Activated naive CD4-positive, alpha-beta T cell treated with anti-CD3 and anti-CD28 coated beads, Interleukin-2, amount 50 U/mL, for 16 hours (primary cell): ENCODE results near the gene KMT2D.
"Not testable (repeated sequence)": the region's sequence is repeated elsewhere in the genome, so short reads cannot be mapped to it uniquely, and the experiment has no call there.

Source experiments
- DNase-seq: peaks from one replicate; pipeline ENCODE4 v3.0.0-alpha.2; 2020

Gene KMT2D

DNA sequence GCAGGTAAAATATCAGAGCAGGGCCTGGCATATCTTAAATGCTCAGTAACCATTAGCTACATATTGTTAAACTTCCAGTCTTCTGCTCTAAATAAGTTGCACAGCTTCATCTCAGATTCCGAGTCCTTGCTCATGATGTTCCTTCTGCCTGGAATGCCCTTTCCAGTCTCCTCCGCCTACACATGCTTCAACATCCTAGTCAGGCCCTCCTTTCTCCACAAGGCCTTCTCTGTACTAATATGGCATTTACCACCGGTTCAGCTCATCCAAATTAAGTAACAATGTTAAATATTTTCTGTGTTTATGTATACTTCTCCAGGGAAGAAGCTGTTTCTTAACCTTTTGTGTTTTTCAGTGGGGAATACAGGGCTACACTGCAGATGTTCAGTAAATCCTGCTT lies 25.5 kb upstream of the KMT2D start:
- no peak for DNase-seq

DNA sequence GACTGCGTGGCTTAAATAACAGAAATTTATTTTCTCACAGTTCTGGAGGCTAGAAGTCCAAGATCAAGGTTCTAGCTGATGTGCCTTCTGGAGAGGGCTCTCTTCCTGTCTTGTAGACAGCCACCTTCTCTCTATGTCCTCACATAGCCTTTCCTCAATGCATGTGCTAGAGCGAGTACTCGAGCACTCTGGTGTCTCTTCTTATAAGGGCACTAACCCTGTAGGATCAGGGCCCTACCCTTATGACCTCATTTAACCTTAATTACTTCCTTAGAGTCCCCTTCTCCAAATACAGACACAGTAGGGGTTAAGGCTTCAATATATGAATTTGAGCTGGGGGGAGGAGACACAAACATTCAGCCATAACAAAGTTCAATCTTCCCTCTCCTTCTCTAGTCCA lies 23.8 kb upstream of the KMT2D start:
- no peak for DNase-seq

DNA sequence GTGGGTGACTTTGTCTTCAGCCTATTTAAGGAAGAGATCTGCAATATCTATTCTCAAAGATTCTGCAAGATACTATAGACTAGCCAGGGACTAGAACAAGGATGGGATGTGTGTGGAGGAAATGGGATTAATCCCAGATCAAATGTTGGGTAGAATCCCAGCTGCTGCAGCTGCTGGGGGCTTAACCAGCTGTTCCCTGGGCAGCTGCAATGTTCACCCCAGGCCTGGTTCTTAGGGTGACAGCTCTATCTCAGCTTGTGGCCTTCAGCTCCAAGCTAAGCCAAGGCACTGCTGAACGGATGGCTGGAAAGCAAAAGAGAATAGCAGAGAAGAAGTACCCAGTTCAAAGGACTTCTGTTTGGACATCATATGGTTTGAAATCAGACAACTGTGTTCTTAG lies 19.2 kb upstream of the KMT2D start:
- DNase-seq = no peak

DNA sequence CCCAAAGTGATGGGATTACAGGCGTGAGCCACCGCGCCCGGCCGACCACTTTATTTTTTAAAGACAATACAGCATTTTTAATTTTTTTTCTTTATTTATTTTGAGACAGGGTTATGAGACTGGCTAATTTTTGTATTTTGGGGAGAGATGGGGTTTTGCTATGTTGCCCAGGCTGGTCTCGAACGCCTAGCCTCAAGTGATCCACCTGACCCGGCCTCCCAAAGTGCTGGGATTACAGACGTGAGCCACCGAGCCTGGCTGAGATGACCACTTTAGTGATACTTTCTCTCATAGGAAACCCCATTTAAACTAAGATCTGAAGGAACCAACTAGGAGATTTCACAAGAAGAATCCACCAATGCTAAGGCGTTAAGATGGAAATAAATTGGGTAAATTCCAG lies 10.4 kb upstream of the KMT2D start:
- DNase-seq = no peak

DNA sequence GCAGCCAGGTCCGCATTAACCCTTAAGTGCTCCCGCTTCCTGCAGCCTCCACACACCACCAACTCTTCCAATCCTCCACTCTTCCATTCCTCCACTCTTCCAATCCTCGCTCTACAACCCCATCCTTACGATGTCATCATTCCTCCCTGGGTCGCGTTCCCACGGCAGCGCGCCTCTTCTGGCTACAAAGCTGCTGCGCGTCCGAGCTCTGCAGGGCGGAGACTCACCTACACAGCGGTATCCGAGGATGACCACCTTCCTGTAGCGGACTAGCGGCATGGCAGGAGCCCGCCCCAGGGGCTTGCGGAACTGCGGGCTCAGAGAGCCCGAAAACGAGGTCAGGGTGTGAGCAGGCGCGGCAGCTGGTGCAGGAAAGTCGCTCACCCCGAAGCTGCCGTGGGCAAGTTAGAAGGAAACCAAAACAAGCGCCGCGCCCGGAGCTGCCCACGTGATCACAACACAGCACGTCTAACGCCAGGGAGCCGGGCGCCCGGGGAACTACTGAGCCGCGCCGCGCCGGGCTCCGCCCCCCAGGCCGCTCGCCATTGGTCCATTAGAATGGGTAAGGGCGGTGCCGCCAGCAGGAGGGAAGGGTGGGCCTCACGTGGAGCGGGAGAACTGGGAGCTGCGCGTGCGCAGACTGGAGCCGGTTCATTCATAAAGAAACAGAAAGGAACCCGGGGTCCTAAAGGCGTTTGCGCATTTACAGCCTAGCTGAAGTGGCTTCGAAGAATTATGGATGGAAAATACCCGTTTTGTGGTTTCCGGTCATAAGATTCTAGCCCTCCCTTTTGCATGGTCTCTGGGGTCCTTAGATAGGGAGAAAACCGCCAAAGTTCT lies 9.1 kb upstream of the KMT2D start, which contains the start of gene RHEBL1:
RHEBL1 (minus strand) TSS at position 473 of the 840 bp plus-strand sequence; CDS start at position 279, 194 bp downstream.
- DNase-seq = peak; percentile 99

DNA sequence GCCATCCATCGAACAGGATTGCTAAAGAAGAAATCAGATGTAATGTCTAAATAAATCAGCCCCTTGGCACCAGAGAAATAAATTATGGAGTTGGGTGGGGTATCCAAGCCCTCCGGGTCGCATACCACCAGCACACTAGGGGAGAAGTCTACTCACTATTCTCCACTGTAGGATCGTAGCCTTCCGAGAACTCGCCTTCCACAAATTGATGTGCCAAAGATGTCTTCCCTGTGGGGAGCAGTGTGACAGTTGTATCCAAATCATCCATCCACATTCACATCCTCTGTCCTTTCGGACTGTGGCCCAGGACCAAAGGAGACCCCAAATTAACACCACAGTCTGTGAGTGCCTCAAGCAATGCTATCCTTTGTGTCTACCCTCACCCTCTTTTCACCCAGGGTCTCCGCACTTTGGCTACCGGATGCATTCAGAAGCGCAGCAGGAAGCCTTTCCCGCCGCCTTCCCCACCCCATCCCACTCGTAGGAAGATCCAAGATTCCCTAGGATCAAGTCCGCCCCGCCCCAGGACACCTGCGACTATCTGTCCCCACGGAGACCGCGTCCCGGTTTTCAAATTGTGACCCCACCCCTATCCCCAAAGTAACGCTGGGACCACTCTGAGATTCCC lies 8.4 kb upstream of the KMT2D start:
- DNase-seq = no peak

DNA sequence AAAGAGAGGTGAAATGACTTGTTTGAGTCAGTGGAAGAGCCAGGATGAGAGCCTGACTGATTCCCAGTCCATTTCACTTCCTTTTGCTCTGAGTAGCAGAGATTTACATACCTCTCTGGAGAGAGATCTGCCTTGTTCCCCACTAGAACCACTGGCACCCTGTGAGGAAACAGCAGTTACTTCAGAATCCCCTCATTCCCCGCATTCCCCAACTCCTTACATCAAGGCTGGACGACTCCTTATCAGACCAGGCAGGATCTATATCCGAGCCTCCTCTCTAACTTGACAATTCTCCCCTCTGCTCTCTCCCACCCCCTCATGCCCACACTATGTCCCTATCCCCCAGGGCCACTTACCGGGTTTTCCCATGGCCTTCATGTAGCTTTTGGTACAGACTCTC lies 5.5 kb upstream of the KMT2D start:
- DNase-seq = no peak

DNA sequence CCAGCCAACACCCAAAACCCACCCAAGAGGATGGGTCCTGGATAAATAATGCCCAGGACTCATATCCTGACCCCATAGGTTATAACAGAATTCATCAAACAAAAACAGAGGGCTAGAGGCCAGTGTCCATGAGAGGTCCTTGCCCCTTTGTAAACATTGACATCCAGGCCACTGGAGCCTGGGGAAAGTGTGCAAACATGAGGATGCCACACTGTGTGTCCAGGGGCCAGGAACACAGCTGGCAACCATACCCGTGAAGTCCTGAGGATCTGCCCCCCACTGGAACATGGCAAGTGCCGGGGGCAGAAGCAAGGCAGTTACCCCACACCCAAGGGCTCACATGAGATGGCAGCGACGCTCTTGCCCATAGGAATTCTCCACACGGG lies 4.2 kb upstream of the KMT2D start:
- DNase-seq = no peak

DNA sequence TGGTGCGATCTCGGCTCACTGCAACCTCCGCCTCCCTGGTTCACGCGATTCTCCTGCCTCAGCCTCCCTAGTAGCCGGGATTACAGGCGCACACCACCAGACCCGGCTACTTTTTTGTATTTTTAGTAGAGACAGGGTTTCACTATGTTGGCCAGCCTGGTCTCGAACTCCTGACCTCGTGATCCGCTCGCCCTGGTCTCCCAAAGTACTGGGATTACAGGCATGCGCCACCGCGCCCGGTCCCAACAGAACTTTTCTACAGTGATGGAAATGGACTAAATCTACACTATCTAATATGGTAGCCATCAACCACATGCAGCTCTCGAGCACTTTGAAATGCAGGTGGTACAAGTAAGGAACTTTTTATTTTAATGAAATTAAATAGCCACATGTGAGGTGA lies 1.3 kb upstream of the KMT2D start:
- not testable (repeated sequence) for DNase-seq

DNA sequence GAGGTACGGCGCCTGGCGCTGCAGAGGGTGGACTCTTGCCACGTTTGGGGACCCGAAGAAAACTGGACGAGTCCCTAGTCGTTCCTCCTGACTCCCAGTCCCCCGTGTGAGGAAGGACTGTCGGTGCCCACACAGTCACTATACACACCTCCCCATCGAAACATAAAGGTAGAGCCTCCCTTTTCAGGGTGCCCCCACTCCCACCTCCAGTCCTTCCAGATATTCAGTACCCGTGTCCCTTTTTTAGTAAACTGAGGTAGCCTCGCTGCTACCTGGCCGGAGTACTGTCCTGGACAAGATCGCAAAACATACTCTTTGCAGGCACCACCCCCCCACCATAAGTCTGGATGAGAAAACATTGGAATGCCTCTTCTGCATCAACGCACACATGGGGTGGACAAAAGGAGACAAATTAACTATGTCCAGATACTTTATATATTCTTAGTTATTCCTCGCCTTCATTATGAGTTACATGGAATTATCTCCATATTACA lies 610 bp upstream of the KMT2D start:
- DNase-seq = no peak

DNA sequence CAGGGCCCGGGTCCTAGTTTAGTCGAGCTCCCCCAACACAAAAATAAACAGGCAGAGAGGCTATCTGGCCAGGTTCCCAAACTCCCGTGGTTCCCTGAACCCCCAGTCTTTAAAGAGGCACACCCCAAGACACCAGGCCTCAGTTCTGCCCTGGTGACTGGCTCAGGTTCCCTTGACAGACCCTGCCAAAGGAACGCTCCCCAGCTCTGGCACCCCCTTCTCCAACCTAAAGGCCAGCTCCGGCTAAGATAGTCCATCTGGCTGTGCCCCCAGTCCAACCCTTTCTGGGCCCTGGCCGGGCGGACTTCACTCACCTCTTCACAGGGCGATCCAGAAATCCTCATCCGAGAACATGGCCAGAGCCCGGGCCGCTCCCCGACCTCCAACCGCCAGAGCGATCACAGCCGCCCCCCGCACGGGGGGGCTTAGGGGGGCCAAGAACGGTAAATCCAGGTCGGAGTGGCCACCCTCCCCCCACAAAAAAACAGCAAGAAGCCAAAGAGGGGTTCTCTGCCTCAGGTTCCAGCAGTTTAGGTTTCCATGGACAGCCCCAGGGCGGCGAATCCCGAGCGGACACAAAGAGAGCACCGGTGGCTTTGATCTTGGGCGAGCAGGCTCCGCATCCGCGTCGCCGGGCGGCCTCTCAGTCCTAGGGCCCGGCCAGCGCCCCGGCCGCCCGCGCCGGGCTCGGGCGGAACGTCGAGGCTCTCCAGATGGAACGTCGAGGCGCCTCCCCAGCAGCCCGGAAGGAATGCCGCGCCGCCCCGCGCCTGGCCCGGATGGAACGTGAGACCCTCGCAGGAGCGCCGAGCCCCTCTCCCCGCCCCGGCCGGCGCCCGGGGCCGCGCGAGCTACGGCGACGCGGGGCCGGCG lies 1.1 kb downstream of the KMT2D start:
- no peak for DNase-seq

DNA sequence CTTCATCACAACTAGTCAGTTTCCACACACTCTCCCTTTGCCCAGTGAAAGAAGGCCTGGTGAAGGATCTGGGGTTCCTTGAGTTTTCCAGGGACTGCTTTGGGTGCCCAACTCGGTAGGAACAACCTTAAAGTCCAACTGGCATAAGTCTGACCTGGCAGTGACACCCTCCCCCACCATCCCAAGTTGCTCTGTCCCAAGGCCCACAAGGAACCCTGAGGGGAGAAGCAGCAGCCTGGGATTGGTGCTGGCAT lies 1.6 kb downstream of the KMT2D start:
- DNase-seq = no peak

DNA sequence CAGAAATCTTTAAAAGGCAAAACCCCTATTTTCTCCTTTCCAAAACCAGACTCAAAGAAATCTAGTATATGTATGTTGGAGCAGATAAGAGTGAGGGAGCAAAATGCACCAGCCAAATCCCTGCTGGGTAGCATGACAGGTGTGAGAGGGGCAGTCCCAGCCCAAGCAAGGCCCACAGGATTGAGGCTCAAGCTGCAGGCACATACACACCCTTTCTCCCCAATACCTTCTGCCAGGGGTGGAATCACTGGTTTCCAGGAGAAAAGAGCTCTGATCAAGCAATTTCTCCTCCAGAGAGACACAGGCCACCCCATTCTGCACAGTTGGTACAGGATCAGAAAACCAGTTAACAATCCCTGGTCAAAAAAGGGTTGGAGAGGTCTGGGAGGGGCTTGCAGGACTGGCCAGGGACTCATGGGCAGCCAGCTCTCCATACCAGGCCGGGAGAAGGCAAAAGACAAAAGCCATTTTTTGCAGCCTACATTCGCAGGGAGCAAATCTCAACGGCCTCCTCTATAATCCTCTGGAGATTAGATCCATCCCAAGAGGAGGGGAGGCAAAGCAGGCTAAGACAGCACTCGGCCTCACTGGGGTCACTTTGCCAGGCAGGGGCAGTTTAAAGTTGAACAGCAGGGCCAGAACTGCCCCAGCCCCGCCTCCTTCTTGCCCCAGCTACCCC lies 2.1 kb downstream of the KMT2D start:
- DNase-seq = no peak

DNA sequence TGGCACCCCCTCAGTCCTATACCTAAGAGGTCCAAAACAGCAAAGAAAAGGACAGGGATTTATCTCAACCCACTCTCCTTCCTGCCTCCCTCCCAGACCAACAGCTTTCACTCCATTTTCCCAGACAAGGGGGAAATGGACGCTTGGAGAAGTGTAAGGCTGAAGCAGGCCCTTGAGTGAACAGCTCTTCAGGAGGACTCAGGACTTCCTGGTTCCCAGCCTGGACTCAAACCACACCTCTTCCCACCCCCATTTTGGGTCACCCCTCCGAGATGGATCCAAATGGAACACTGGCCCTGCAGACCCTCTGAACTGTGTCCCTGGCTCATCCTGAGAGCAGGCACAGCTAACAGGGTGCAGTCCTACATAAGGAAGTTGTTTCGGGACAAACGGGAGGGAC lies 2.7 kb downstream of the KMT2D start:
- DNase-seq = no peak

DNA sequence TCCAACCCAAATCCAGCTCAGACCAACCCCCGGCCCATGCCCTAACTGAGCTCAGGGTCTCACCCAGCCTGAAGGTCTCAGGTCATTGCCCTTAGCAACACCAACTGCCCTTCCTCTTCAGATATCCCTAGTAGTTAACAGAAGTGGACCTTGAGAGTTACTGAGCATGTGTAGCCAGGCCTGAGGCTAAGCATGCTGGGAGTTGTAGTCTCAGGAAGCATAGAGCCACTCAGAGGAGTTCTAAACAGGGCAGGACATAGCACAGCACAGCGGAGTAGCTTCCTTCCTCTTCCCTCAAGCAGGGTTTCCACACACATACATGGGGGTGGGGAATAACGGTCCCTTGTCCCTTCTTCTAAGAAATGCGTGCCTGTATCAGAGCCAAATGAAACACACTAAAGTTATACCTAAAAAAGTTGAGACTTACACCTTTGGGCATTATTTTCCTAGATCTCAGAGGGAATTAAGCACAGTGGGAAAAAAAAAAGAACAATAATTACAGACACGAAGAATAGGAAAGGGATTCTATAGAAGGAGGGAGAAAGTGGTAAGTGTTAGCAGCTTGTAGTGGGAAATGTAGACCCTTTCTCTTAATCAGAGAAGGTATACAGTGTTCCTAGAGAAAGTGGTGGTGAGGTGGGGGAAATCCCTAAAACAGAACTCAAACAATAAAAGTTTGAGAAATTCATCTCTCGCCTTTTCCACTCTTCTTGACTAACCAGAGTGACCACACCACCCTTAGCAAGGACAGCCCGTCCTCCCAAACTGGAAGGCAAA lies 4.4 kb downstream of the KMT2D start:
- peak; percentile 41 for DNase-seq

DNA sequence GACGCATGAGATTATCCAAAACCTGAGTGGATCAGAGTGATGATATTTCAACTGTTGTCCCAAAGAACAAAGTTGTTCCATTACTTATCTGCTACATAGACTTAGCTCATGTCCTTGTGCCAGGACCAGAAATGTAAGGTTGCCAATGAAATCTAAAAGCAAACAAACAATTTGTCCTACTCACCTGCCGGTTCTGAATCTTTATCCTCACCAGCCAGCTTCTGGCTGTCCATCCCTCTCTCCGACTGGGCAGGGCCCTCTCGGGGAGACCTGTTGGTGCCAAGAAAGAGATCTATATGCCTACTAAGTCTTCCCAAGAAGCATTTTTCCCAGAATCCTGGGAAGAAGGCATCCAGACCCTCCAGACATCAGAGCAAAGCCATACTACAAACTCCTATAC lies 5.5 kb downstream of the KMT2D start:
- DNase-seq = no peak

DNA sequence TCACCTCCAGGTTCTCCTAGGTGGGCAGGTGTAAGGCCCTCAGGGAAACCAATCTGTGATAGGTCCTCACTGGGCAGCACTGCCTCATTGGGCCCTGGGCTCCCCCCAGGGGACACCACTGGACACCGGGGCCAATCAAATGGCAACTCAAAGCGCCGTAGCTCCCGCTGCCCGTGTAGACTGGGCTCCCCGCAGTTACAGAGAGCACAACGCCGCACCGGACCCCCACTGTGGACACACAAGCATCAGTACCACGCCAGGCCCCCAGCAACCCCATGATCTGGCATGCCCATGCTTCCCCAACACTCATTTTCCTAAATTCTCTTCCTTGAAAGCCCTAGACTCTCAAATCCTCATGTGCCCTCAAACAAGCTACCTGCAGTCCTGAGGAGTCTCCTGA lies 6.1 kb downstream of the KMT2D start:
- no peak for DNase-seq

DNA sequence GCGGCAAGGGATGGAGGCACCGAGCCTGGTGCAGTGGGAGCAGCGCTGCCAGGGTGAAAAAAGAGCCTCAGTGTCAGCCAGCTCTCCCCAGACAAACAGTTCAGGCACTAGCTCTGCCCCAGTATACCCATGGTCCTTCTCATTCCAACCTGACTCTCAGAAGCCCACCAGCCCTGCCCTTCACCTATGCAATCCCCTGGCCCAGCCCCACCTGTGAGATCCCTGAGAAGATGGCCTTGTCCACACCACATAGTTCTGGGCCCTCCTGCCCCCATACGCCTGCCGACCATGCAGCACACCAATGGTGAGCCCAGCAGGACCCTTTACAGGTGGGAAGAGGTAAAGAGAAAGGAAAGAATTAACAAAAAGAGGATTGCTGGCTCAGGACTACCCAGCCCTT lies 6.5 kb downstream of the KMT2D start:
- no peak for DNase-seq

DNA sequence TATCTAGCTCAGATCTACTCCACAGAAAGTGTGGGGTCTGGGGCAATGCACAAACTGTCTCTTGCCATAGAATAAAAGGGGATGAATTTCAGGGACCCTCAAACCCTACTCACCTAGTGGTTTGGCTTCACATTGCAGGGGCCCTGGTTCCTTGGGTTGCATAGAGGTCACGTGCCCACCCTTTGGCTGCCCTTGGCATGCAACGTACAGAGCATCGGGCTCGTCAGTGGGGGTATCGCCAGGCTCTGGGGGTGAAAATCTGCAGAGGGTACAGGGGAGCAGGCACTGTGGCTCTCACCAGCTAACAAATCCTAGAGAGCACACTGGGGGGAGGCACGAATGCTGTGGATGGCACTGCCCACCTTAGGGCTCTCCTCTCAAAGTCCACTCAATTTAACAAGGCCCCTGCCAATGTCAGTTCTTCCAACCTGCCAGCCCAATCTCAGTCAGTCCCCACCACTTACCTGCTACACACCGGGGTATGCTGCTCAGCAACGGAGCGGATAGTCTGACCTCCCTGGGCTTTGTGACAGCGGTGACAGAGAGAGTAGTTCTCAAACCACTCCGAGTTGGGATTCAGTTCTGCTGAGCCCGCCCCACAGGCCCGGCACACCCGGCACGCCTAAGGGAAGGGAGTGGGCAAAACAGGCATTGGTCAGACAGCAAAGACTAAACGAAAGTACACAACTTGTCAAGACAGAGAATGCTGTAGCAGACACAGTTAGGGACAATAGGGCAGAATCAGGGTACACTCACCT lies 8.0 kb downstream of the KMT2D start:
- DNase-seq = no peak

DNA sequence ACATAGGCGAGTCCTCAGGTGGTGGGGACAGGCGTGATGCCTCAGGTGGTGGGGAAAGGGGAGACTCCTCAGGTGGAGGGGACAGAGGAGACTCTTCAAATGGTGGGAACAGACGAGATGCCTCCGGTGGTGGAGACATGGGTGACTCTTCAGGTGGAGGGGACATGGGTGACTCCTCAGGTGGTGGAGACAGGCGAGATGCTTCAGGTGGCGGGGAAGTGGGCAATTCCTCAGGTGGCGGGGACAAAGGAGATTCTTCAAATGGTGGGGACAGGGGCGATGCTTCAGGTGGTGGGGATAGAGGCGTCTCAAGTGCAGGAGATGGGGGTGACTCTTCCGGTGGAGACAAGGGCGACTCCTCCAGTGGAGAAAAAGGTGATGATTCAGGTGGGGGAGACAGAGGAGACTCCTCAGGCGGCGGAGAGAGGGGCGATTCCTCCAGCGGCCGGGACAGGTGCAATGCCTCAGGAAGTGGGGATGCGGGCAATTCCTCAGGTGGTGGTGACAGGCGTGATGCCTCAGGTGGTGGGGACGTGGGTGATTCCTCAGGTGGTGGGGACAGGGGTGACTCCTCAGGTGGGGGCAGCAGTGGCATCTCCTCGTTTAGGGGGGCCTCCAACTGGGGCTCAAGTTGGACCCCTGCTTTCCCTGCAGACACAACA lies 8.7 kb downstream of the KMT2D start:
- no peak for DNase-seq

DNA sequence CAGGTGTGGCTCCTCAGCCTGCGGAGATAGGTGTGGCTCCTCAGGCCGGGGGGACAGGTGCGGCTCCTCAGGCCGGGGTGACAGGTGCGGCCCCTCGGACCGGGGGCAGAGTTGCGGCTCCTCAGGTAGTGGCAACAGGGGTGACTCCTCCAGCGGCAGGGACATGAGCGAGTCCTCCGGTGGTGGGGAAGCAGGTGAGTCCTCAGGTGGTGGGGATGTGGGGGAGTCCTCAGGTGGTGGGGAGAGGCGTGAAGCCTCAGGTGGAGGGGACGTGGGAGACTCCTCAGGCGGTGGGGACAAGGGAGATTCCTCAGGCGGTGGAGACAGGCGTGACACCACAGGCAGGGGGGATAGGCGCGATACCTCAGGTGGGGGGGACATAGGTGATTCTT lies 9.2 kb downstream of the KMT2D start:
- DNase-seq = no peak
